Right atrium auricular region (tissue), 2 donors: ENCODE results near the gene LRRC59. TPM values are rescaled to one million over a fixed set of nuclear protein-coding genes. Genes with fewer than 3 reads are reported as not detected.
"Not testable (repeated sequence)": the region's sequence is repeated elsewhere in the genome, so short reads cannot be mapped to it uniquely, and the experiment has no call there.

ENCODE experiments used
- DNase-seq: peaks from one replicate; pipeline ENCODE4 v3.0.0-alpha.2; 2019; ENCODE audit warnings: low spot score
- H3K27ac ChIP-seq, 2 donors: fragments of 200-600 bp; sonication (generic); 1 replicate in 1 of 2; 2 replicates in 1 of 2; pipeline ENCODE4 v1.5.1; 2016 to 2019
- H3K27me3 ChIP-seq, 2 donors: fragments of 200-600 bp; sonication (generic); one replicate each; pipeline versions ENCODE4 v1.5.1 to v1.6.0; 2017 to 2019
- H3K36me3 ChIP-seq: fragments of 200-600 bp; sonication (generic); one replicate; pipeline ENCODE4 v1.5.1; 2016
- H3K4me1 ChIP-seq, 2 donors: fragments of 200-600 bp; sonication (generic); one replicate each; pipeline versions ENCODE4 v1.5.1 to v1.6.0; 2017 to 2019
- H3K4me3 ChIP-seq, 2 donors: fragments of 200-600 bp; sonication (generic); 1 replicate in 1 of 2; 2 replicates in 1 of 2; pipeline ENCODE4 v1.5.1; 2017 to 2019; ENCODE audit warnings: mild to moderate bottlenecking in 1 of 2, moderate library complexity in 1 of 2
- H3K9me3 ChIP-seq, 2 donors: fragments of 200-600 bp; sonication (generic); one replicate each; pipeline ENCODE4 v1.5.1; 2019
- total RNA-seq, 2 donors: library from RNA; depleted of rRNA; stranded (reverse); fragments of >200 nt; gene quantifications; one replicate each; pipeline ENCODE4 v1.1.0, GENCODE V29; 2016
- TF ChIP-seq, protein P1 (sequence below), 2 donors: fragments of 200-600 bp; sonication (generic); IDR thresholded peaks; one replicate each; pipeline ENCODE4 v1.5.1; 2019; ENCODE audit warnings: antibody characterized with exemption in 2 of 2

The LRRC59 gene
- total RNA-seq, 2 donors from 2014 or later: 31.7 to 50.6 TPM

DNA sequence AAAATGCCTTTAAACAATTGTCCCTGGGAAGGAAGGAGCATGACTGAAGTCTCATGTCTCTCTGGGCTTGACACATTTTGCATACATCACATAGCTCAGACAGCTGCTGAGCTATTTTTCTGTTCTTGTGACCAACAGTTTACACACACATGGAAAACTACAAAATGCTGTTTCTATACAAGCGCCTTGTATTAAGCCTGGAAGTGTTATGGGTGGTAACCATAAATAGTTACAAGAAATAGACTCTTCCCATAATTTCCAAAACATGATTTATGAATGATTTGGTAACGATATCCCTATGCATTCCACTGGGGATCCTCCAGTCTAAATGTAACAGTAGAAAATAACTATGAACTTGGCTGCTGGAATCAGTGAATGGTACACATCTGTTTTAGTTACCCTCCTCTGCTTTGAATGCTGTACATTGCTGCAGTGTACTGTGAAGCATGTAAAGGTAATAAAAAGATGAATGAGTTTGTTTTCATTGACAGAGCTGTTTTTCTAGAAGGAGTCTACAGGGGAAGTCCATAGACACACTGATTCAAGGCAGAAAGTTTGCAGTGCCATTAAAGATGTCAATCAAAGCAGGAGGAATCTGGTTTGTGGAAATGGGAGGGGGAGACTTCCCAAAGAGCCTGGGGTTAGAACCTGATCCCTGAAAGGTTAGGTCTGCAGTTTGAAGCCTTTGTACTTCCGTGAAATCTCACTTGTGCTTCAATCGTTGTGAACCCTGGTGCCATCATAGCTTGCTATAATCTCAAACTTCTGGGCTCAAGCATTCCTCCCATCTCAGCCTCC lies 33.7 kb upstream of the LRRC59 start:
- Histone ChIP-seq H3K27ac (no peak overlapping the region), H3K36me3 (no peaks in the 10 kb centered on the region), H3K4me3 (no peak overlapping the region), H3K9me3 (no peaks in the 10 kb centered on the region), H3K4me1 (peaks cover 0 to 28% of the 10 kb centered on the region in 2 donors), H3K27me3 (no peaks in the 10 kb centered on the region)
- no peak for DNase-seq
- TF ChIP-seq, protein P1, sequence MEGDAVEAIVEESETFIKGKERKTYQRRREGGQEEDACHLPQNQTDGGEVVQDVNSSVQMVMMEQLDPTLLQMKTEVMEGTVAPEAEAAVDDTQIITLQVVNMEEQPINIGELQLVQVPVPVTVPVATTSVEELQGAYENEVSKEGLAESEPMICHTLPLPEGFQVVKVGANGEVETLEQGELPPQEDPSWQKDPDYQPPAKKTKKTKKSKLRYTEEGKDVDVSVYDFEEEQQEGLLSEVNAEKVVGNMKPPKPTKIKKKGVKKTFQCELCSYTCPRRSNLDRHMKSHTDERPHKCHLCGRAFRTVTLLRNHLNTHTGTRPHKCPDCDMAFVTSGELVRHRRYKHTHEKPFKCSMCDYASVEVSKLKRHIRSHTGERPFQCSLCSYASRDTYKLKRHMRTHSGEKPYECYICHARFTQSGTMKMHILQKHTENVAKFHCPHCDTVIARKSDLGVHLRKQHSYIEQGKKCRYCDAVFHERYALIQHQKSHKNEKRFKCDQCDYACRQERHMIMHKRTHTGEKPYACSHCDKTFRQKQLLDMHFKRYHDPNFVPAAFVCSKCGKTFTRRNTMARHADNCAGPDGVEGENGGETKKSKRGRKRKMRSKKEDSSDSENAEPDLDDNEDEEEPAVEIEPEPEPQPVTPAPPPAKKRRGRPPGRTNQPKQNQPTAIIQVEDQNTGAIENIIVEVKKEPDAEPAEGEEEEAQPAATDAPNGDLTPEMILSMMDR (IDR thresholded peaks at IDR 0.05): no peak

DNA sequence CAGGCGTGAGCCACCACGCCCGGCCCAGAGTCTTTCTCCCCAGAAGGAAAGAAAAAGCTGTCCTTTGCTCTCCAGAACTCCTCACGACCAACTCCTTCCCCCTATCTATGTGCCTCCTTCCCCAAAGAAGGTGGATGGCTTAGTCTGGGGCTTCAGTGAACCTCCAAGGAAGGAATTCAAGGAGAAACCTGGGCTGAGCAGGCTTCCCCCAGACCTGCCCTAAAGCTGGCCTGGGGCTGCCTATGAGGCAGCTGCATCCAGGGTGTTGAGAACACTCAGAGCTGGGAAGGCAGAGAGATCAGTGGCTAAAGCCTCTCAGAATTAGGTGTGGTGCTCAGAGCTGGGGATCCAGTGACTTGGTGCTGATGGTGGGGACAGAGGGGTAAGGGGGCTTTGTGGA lies 32.5 kb upstream of the LRRC59 start:
- Histone ChIP-seq H3K4me1 (peaks cover 0 to 37% of the 10 kb centered on the region in 2 donors), H3K4me3 (no peak overlapping the region), H3K27ac (no peak overlapping the region), H3K36me3 (no peaks in the 10 kb centered on the region), H3K27me3 (no peaks in the 10 kb centered on the region), H3K9me3 (no peaks in the 10 kb centered on the region)
- TF ChIP-seq, protein P1 (IDR thresholded peaks at IDR 0.05): no peak
- no peak for DNase-seq

DNA sequence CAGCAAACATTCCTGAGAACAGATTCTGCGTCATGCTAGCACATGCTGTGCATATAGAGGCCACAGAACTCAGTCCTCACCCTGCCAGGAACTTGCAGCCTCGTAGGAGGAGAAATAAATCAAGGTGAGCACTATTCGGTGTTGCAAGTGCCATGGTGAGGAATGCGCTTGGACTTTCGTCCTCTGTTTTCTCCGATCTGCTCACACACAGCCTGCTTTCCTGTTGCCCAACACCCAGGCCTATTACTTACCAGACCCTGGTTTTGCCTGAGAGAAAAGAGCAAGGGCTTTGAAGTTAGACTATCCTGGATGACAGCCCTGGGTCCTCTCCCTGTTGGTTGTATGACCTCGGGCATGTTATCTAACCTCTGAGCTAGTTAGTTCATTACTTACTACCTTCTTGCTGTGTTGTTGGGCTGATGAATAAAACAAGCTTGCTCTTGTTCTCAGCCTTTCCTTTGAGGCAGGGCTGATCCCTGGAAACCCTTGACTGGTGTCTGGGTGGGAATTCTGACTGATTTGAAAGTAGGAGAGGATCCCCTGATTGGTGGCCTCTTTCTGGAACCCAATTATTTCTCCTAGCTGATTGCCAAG lies 31.6 kb upstream of the LRRC59 start:
- no peak for DNase-seq
- TF ChIP-seq, protein P1 (IDR thresholded peaks at IDR 0.05): no peak
- Histone ChIP-seq H3K4me3 (no peak overlapping the region), H3K27me3 (no peaks in the 10 kb centered on the region), H3K27ac (peak overlapping the region in 1 of 2 donors; percentile 15), H3K36me3 (no peaks in the 10 kb centered on the region), H3K4me1 (peaks cover 0 to 44% of the 10 kb centered on the region in 2 donors), H3K9me3 (no peaks in the 10 kb centered on the region)

DNA sequence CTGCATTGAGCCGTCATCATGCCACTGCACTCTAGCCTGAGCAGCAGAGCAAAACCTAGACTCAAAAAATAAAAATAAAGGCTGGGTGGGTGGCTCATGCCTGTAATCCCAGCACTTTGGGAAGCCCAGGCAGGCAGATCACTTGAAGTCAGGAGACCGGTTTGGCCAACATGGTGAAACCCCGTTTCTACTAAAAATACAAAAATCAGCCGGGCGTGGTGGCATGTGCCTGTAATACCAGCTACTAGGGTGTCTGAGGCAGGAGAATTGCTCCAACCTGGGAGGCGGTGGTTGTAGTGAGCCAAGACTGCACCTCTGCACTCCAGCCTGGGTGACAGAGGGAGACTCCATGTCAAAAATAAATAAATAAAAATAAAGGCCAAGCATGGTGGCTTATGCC lies 30.8 kb upstream of the LRRC59 start:
- peaks cover 0 to 44% of the 10 kb centered on the region in 2 donors for H3K4me1 ChIP-seq

DNA sequence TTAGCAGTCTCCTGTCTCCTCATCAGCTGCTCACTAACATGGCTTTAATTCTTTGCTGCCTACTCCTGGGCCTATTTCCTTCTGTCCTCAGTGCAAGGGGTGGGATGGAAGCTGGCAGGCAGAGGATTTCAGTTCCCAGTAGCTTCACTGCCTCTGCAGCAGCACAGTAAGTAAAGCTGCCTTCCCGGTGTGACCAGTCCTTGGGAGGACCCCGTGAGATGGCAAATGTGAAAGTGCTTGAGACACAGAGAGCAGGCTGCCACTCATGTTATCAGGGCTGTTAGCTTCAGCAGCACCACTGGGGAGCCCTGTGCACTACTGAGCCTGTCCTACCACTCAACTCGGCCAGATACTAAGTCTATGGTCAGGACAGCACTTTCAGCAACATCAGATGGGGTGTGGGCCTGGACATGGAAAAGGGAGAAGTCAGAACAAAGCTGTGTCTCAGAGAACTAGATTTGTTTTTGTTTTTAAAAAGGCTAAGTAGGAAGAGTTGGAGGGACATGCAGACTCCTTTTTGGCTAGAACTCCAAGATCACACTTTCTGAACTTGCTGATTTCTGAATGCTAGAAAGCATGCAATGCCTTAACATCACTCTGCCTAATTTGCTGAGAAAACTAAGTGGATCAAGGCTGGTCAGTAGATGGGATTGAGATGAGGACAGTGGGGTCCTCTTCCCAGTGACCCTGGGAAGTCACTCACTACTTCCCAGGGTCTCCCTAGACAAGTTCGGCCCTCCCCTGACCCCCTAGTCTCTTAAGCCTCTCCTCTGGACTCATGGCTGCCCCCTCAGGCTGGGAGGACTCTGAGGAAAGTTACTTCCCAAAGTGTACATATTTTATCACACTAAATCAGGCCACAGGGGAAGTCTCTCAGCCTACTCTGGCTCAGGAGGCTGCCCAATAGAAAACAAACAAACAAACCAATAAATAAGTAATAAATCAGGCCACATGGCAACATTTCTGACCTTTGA lies 29.8 kb upstream of the LRRC59 start:
- Histone ChIP-seq H3K4me1 (peaks cover 0 to 44% of the 10 kb centered on the region in 2 donors), H3K27me3 (no peaks in the 10 kb centered on the region), H3K27ac (peak overlapping the region; percentile 86 to 92), H3K9me3 (no peaks in the 10 kb centered on the region), H3K36me3 (no peaks in the 10 kb centered on the region), H3K4me3 (peak overlapping the region; percentile 58 to 75)
- peak; percentile 61 for DNase-seq
- TF ChIP-seq, protein P1 (IDR thresholded peaks at IDR 0.05): no peak

More for the DNA sequence above, 30.8 kb upstream of the LRRC59 start:
- H3K27me3 ChIP-seq, DNase-seq, H3K36me3 ChIP-seq, H3K4me3 ChIP-seq, H3K9me3 ChIP-seq: not testable (repeated sequence)
- H3K27ac ChIP-seq: peak overlapping the region; percentile 86 to 92

DNA sequence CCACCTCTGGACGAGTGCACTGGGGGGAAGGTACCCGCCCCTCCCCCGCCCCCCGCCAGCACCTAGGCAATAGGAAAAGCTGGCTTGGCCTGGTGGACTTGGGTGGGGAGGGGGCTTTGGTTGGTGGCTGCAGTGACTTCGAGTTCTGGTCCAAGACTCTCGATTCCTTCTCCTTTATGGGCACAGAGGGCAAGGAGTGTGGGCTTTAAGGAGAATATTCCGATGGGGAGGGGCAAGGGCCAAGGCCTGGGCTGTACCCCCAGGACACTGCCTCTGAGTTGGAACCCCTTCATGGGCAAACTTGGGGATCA lies 29.1 kb upstream of the LRRC59 start:
- H3K9me3 ChIP-seq: no peaks in the 10 kb centered on the region
- DNase-seq: no peak
- TF ChIP-seq, protein P1 (IDR thresholded peaks at IDR 0.05): no peak
- peaks cover 0 to 44% of the 10 kb centered on the region in 2 donors for H3K4me1 ChIP-seq
- no peaks in the 10 kb centered on the region for H3K27me3 ChIP-seq
- no peaks in the 10 kb centered on the region for H3K36me3 ChIP-seq
- peak overlapping the region; percentile 86 to 92 for H3K27ac ChIP-seq
- peak overlapping the region; percentile 58 to 75 for H3K4me3 ChIP-seq
